Prostate gland (tissue), 2 donors: ENCODE data around the gene SNRK. TPM values are rescaled to one million over a fixed set of nuclear protein-coding genes. Genes with fewer than 3 reads are reported as not detected.

ENCODE experiments used
- DNase-seq: peaks from one replicate; pipeline ENCODE4 v3.0.0-alpha.2; 2019; ENCODE audit warnings: low spot score
- H3K27ac ChIP-seq, 2 donors: fragments of 200-600 bp; sonication (generic); 2 replicates each; pipeline ENCODE4 v1.5.1; 2017 to 2019
- H3K27me3 ChIP-seq: fragments of 200-600 bp; sonication (generic); replicated peaks from 2 replicates; pipeline ENCODE4 v1.5.1; 2019; ENCODE audit not compliant: insufficient read depth
- H3K36me3 ChIP-seq, 2 donors: fragments of 200-600 bp; sonication (generic); 1 replicate in 1 of 2; 2 replicates in 1 of 2; pipeline versions ENCODE4 v1.5.1 to v1.8.1; 2017 to 2019
- H3K4me1 ChIP-seq: fragments of 200-600 bp; sonication (generic); replicated peaks from 2 replicates; pipeline ENCODE4 v1.5.1; 2019
- H3K4me3 ChIP-seq, 2 donors: fragments of 200-600 bp; sonication (generic); 2 replicates each; pipeline ENCODE4 v1.5.1; 2017 to 2019
- H3K9me3 ChIP-seq: fragments of 200-600 bp; sonication (generic); 2 replicates; pipeline ENCODE4 v1.5.1; 2017
- POLR2A ChIP-seq: fragments of 450-650 bp; IDR thresholded peaks from one replicate; pipeline ENCODE4 v1.6.1; 2016; ENCODE audit warnings: antibody characterized with exemption, mild to moderate bottlenecking
- POLR2AphosphoS5 ChIP-seq: sonication (generic); formaldehyde crosslinking; IDR thresholded peaks from one replicate; pipeline ENCODE4 v1.6.1; 2017; ENCODE audit warnings: antibody characterized with exemption
- WGBS: methylation state at CpG from one replicate; pipeline ENCODE4 v1.1.5; 2018; 5-methylcytosine and 5-hydroxymethylcytosine counted together
- intact Hi-C: fragments of 100-400 bp; cut with DNase I; formaldehyde crosslinking; loops from one replicate; pipeline ENCODE4 v1.14.2; 2022
- total RNA-seq, 2 donors: library from RNA; depleted of rRNA; stranded (reverse); fragments of >200 nt; gene quantifications; one replicate each; pipeline ENCODE4 v1.1.0, GENCODE V29; 2016
- TF ChIP-seq, protein P1 (sequence below), 4 experiments: fragments of 200-600 bp in 2 of 4; fragments of 450-650 bp in 2 of 4; sonication (generic) in 2 of 4; IDR thresholded peaks; 1 replicate in 3 of 4; 2 replicates in 1 of 4; pipeline ENCODE4 v1.5.1; 2016 to 2019; ENCODE audit warnings: antibody characterized with exemption in 4 of 4, mild to moderate bottlenecking in 2 of 4, moderate library complexity in 2 of 4

The SNRK gene
- total RNA-seq, 2 donors from 2014 or later = 18.9 to 38.1 TPM

DNA sequence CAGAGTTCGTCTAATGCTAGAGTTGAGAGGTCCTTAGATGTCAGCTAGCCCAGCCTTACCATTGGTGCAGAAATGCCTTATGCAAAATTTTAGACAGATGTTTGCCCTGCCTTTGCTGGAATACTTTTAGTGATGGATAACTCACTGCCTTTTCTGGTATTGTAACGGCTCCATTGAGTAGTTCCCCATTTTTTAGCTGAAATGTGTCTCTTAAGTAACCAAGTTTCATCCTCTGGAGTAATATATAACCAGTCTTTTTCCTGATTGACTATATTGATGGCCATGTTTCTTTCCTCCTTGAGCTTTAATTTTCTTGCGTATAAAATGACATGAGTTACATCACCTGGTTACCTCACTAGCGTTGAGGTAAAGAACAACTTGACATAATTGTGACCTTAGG lies 45.0 kb downstream of the SNRK start:
- no peaks in the 10 kb centered on the region for H3K27me3 ChIP-seq
- H3K4me3 ChIP-seq = no peak overlapping the region
- H3K4me1 ChIP-seq = peaks cover 3% of the 10 kb centered on the region
- no peaks in the 10 kb centered on the region for H3K9me3 ChIP-seq
- no peaks in the 10 kb centered on the region for H3K36me3 ChIP-seq
- intact Hi-C loops = no loop called here
- TF ChIP-seq POLR2AphosphoS5 = no peak
- TF ChIP-seq POLR2A = no peak
- TF ChIP-seq, protein P1, sequence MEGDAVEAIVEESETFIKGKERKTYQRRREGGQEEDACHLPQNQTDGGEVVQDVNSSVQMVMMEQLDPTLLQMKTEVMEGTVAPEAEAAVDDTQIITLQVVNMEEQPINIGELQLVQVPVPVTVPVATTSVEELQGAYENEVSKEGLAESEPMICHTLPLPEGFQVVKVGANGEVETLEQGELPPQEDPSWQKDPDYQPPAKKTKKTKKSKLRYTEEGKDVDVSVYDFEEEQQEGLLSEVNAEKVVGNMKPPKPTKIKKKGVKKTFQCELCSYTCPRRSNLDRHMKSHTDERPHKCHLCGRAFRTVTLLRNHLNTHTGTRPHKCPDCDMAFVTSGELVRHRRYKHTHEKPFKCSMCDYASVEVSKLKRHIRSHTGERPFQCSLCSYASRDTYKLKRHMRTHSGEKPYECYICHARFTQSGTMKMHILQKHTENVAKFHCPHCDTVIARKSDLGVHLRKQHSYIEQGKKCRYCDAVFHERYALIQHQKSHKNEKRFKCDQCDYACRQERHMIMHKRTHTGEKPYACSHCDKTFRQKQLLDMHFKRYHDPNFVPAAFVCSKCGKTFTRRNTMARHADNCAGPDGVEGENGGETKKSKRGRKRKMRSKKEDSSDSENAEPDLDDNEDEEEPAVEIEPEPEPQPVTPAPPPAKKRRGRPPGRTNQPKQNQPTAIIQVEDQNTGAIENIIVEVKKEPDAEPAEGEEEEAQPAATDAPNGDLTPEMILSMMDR (IDR thresholded peaks at IDR 0.05) = no peak
- no peak for DNase-seq
- 90% methylated on average over 4 of the region's 4 CpGs for WGBS
- H3K27ac ChIP-seq = no peak overlapping the region

DNA sequence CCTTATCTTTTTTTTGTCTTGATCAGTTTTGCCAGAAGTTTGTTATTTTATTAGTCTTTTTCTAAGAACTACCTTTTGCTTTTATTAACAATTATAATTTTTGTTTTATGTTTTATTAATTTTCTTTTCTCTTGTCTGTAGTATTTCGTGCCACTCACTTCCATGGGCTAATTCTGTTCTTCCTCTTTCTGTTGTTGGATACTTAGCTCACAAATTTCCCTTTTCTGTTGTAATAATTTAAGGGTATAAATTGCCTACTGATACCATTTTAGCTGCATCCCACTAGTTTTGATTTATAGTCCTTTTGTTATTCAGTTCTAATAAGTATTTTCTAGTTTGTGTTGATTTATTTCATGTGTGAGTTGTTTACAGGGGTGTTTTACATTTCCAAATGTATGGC lies 48.6 kb downstream of the SNRK start:
- DNase-seq = no peak
- intact Hi-C loops = no loop called here
- 89% methylated on average over 1 of the region's 1 CpG for WGBS
- no peak overlapping the region for H3K4me3 ChIP-seq
- no peaks in the 10 kb centered on the region for H3K9me3 ChIP-seq
- H3K36me3 ChIP-seq = no peaks in the 10 kb centered on the region
- no peak for TF ChIP-seq POLR2A
- no peak for TF ChIP-seq POLR2AphosphoS5
- TF ChIP-seq, protein P1 (IDR thresholded peaks at IDR 0.05) = no peak
- H3K27me3 ChIP-seq = no peaks in the 10 kb centered on the region
- H3K27ac ChIP-seq = no peak overlapping the region
- H3K4me1 ChIP-seq = no peaks in the 10 kb centered on the region

DNA sequence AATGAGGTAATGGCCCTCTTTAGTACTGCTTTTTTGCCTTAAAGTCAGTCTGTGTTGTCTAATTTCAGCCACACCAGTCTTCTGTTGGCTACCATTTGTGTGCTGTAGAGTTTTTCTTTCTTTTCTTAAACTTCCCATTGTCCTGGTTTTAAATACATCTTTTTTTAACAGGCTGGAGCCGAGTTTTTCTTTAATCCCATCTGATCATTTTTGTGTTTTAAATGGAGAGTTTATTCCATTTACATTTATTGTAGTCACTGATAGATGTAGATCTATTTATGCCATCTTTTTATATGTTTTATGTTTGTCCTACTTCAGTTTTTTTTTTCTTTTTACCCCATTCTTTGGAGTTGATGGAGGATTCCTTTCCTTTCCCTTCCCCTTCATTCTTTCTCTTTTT lies 49.5 kb downstream of the SNRK start:
- H3K4me3 ChIP-seq = no peak overlapping the region
- no peaks in the 10 kb centered on the region for H3K9me3 ChIP-seq
- 97% methylated on average over 1 of the region's 1 CpG for WGBS
- no peaks in the 10 kb centered on the region for H3K36me3 ChIP-seq
- intact Hi-C loops = no loop called here
- H3K4me1 ChIP-seq = no peaks in the 10 kb centered on the region
- no peak overlapping the region for H3K27ac ChIP-seq
- DNase-seq = no peak
- no peak for TF ChIP-seq POLR2AphosphoS5
- TF ChIP-seq, protein P1 (IDR thresholded peaks at IDR 0.05) = no peak
- no peak for TF ChIP-seq POLR2A
- H3K27me3 ChIP-seq = no peaks in the 10 kb centered on the region

DNA sequence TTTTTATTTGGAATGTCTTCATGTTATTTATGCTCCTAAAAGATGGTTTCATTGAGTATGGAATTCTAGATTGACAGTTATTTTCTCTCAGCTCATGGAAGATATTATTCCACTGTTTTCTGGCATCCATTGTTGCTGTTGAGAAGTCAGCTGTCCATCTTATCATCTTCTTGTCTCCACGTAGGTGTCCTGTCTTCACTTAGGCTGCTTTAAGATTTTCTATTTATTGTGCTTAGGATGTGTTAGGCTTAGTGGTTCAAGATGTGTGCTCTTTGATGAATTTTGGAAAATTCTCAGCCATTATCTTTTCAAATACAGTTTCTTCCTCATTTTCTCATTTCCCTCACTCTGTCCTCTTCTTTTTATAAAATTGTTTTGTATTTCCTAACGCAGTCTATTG lies 52.0 kb downstream of the SNRK start:
- H3K4me1 ChIP-seq = no peaks in the 10 kb centered on the region
- H3K36me3 ChIP-seq = peaks cover 0 to 5% of the 10 kb centered on the region in 2 donors
- no peaks in the 10 kb centered on the region for H3K27me3 ChIP-seq
- intact Hi-C loops = no loop called here
- H3K27ac ChIP-seq = no peak overlapping the region
- TF ChIP-seq, protein P1 (IDR thresholded peaks at IDR 0.05) = no peak
- TF ChIP-seq POLR2AphosphoS5 = no peak
- no peak for TF ChIP-seq POLR2A
- no peak overlapping the region for H3K4me3 ChIP-seq
- 95% methylated on average over 2 of the region's 2 CpGs for WGBS
- H3K9me3 ChIP-seq = no peaks in the 10 kb centered on the region
- DNase-seq = no peak

DNA sequence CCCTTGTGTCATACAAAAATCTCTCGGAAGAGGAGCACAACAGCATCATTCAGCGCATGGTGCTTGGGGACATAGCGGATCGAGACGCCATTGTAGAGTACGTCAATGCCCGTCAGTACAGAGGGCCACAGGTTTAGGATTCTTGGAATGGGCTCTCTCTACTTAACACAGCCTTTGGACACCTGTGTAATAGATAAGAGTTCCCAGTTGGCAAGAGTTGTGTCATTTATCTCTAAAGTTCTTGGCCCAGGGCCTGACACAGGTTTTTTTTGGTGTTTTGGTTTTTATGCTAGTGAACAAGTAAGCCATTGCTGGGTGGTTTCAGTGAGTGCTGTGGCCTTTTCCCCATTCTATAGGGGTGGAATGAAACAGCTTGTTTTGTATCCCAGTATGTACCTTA lies 54.1 kb downstream of the SNRK start:
- no peak for DNase-seq
- Histone ChIP-seq H3K9me3 (no peaks in the 10 kb centered on the region), H3K27me3 (no peaks in the 10 kb centered on the region), H3K27ac (no peak overlapping the region), H3K4me3 (no peak overlapping the region), H3K4me1 (no peaks in the 10 kb centered on the region), H3K36me3 (peaks cover 0 to 5% of the 10 kb centered on the region in 2 donors)
- TF ChIP-seq, protein P1 (IDR thresholded peaks at IDR 0.05) = no peak
- TF ChIP-seq POLR2AphosphoS5 (no peak), POLR2A (no peak)
- over 99% methylated on average over 7 of the region's 7 CpGs for whole genome bisulfite sequencing
- intact Hi-C loops = no loop called here
